22Rv1 (cell line): ENCODE data around the gene CNTNAP4.

Source experiments
- H3K27ac ChIP-seq: fragments of 450-650 bp; 2 replicates; pipeline ENCODE4 v1.5.1; 2017
- ZFX ChIP-seq: fragments of 450-650 bp; IDR thresholded peaks from 2 replicates; pipeline ENCODE4 v1.6.1; 2017; ENCODE audit warnings: antibody characterized with exemption, borderline replicate concordance
- TF ChIP-seq, protein P1 (sequence below): fragments of 450-650 bp; IDR thresholded peaks from 2 replicates; pipeline ENCODE4 v1.5.1; 2017; ENCODE audit warnings: mild to moderate bottlenecking

The CNTNAP4 gene

GRCh38 chr16:76527244-76527643, 250.0 kb downstream of the CNTNAP4 start:
- no peak for TF ChIP-seq ZFX
- TF ChIP-seq, protein P1, sequence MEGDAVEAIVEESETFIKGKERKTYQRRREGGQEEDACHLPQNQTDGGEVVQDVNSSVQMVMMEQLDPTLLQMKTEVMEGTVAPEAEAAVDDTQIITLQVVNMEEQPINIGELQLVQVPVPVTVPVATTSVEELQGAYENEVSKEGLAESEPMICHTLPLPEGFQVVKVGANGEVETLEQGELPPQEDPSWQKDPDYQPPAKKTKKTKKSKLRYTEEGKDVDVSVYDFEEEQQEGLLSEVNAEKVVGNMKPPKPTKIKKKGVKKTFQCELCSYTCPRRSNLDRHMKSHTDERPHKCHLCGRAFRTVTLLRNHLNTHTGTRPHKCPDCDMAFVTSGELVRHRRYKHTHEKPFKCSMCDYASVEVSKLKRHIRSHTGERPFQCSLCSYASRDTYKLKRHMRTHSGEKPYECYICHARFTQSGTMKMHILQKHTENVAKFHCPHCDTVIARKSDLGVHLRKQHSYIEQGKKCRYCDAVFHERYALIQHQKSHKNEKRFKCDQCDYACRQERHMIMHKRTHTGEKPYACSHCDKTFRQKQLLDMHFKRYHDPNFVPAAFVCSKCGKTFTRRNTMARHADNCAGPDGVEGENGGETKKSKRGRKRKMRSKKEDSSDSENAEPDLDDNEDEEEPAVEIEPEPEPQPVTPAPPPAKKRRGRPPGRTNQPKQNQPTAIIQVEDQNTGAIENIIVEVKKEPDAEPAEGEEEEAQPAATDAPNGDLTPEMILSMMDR, result no peak

DNA sequence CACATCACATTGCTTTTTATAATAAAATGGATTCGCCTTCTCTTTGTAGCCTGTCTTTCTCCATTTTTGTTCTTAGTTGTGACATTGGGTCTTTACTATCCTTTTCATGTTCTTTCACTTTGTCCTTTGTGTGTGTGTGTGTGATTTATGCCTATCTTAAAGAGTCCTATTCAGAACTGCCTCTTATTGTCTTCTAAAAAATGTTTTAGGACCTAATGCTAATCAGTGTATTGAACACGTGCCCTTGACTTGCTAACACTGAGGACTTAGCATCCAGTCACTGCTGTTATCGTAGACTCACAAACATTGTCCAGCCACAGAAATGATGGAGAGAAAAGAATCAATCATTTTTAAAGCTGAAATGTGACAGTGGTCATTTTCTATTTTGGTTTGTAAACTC, 251.9 kb downstream of the CNTNAP4 start:
- no peak for TF ChIP-seq ZFX
- TF ChIP-seq, protein P1, result no peak
- H3K27ac ChIP-seq, result no peak overlapping the region

More at GRCh38 chr16:76527244-76527643, 250.0 kb downstream of the CNTNAP4 start:
- H3K27ac ChIP-seq, result no peak overlapping the region

DNA sequence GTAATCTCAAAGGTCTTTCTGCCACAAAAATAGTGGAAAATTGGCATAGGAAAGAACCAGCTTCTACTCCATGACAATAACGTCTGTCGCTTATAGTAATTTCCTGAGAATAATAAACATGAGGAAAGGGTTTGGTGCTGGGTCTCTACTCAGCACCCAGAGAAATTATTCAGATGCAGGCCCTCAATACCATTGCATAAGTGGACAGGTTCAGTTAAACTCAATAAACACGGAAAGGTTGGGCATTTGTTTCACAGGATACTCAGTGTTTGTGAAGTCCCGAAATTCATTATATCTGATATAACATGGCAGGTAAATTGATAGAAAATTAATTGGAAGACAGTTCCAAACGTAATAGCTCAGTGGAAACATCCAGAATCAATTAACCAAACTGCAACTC, 254.0 kb downstream of the CNTNAP4 start:
- no peak overlapping the region for H3K27ac ChIP-seq
- TF ChIP-seq ZFX, result no peak
- TF ChIP-seq, protein P1, result no peak

GRCh38 chr16:76532188-76532973, 255.2 kb downstream of the CNTNAP4 start:
- H3K27ac ChIP-seq, result no peak overlapping the region
- TF ChIP-seq, protein P1, result no peak
- no peak for TF ChIP-seq ZFX

DNA sequence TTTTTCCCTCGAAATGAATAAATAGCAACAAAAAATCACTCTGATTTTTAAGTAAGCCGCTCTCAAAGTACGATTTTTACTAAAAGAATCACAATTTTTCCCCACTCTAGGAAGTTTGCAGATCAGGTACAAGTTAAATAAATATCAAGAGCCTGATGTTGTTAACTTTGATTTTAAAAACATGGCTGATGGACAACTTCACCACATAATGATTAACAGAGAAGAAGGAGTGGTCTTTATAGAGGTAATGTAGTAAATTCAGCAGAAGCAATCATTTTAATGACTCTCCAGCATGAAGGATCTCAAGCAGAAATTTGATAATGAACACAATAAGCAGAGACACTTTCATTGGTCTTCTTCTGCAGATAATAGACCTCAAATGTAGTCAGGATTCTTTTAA, 262.4 kb downstream of the CNTNAP4 start:
- TF ChIP-seq, protein P1, result no peak
- no peak for TF ChIP-seq ZFX
- peak overlapping the region; percentile 66 for H3K27ac ChIP-seq

DNA sequence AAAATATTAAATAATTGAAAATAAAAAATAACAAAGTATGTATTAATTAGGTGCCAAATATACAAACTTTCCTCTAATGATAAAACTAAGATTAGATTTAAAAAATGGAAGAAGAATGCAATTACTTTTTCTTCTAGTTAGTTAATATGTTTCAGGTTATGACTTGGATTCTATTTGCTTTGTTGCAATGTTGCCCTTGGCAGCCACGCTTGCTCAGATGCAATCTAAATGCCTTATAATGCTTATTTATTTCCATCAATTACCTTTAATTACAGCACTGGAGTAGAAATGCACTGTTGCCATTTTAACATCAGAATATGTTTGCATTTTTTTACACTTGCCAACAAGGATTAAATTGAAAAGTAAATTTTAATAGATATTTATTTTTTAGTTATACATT, 263.9 kb downstream of the CNTNAP4 start:
- peak overlapping the region; percentile 66 for H3K27ac ChIP-seq
- no peak for TF ChIP-seq ZFX
- TF ChIP-seq, protein P1, result no peak

DNA sequence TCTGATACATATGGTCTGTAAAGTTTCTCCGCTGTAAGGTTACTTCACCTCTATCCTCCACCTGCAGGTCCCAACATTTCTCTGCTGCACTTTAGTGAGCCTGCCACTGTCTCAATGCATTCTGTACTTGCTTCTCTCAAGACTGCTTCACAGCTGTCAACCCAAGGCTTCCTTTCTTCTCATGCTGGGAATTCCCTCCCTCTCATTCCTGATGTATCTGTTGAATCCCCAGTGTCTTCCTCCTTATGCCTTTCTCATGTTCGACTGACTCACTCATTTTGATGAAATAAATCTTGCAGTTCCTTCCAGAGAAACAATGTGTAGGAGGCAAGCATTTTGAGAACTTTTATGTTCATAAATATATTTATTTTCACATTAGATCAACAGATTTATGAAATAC, 288.3 kb downstream of the CNTNAP4 start:
- TF ChIP-seq ZFX, result no peak
- TF ChIP-seq, protein P1, result no peak
- H3K27ac ChIP-seq, result no peak overlapping the region
